Neural cell (in vitro differentiated cells): Measurements from ENCODE around the gene TECTB.

Experiments used
- CTCF ChIP-seq: fragments of 450-650 bp; IDR thresholded peaks from 2 replicates; pipeline ENCODE4 v1.5.1; 2014; ENCODE audit warnings: antibody characterized with exemption, mild to moderate bottlenecking, moderate library complexity; ENCODE audit not compliant: poor library complexity, severe bottlenecking
- EP300 ChIP-seq: fragments of 450-650 bp; conservative IDR thresholded peaks from 2 replicates; pipeline ENCODE4 v1.6.1; 2014; ENCODE audit warnings: antibody characterized with exemption, mild to moderate bottlenecking, moderate library complexity; ENCODE audit not compliant: poor library complexity, severe bottlenecking
- RAD21 ChIP-seq: fragments of 450-650 bp; conservative IDR thresholded peaks from 2 replicates; pipeline ENCODE4 v1.6.1; 2014; ENCODE audit warnings: antibody characterized with exemption, mild to moderate bottlenecking, moderate library complexity

- TF ChIP-seq CTCF (no peak), RAD21 (no peak), EP300 (no peak)
These were observed 57.4 kb downstream of the TECTB start for GRCh38 chr10:112340601-112341000.
